ENCODE results near the gene ANP32E.

DNA sequence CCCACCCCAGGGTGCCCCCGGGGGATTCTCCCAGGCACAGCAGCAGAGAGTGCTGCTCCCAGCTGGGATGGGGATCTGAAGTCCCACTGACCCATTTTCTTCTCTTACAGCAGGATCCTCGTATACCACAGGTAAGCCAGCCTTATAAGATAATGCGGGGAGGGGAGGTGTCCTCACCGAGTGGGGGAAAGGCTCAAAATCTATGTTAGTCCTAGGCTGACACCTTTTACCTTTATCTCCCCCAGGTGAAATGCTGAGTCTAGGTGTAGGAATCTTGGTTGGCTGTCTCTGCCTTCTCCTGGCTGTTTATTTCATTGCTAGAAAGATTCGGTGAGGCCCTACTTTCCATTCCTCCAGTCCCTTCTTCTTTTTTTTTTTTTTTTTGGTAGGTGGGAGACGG lies 27.6 kb upstream of the ANP32E start:
- TF ChIP-seq GATA3 (IDR thresholded peaks at IDR 0.05; ENCODE audit: low read depth, low read length) = no peak
- TF ChIP-seq GATA2 (IDR thresholded peaks at IDR 0.05; ENCODE audit: low read depth, low read length) = no peak
